Fibroblast of skin of left biceps (primary cell): Measurements from ENCODE around the gene ATOH8.
"Not testable (repeated sequence)": the region's sequence is repeated elsewhere in the genome, so short reads cannot be mapped to it uniquely, and the experiment has no call there.

Source experiments
- DNase-seq, 2 experiments: peaks; one replicate each; pipeline ENCODE4 v3.0.0-alpha.2; 2013; ENCODE audit warnings: low read depth in 2 of 2

The ATOH8 gene

DNA sequence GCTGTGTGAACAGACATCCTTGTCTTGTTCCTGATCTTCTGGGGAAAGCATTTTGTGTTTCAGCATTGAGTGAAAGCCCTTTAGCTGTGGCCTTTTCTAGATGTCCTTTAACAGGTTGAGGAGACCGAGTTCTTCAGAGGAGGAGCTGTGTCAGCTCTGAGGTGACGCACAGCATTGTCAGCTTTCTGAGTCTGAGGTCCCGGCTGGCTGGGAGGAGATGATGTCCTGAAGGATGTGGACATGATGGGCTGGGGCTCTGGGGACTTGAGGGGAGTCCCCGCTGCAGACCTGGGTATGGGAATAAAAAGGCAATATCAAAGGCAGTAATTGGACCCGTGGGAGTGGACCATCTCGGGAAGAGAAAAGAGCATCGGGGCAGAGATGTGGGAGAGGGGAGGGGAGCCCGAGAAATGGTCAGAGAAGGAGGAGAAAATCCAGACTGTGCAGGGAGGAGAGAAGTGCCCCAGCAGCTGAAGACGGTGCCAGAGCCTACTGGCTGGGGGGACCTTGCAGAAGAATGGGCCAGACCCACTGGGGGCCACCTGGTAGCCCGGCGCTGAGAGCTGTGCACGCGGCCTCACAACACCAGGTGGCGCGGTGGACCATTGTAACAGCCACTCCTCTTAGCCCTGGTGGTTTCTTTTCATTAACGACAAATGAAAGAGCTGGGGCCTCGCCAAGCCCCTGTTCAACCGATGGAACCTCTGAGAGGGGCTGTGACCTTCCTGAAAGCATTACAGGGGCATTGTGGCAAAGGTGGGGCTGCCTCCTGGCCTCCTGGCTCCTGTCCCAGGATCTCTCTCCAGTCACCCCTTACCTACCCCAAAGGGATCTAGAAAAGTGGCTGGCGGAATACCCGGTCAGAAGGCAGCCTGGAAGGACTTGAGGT lies 73.4 kb downstream of the ATOH8 start:
- no peak for DNase-seq

DNA sequence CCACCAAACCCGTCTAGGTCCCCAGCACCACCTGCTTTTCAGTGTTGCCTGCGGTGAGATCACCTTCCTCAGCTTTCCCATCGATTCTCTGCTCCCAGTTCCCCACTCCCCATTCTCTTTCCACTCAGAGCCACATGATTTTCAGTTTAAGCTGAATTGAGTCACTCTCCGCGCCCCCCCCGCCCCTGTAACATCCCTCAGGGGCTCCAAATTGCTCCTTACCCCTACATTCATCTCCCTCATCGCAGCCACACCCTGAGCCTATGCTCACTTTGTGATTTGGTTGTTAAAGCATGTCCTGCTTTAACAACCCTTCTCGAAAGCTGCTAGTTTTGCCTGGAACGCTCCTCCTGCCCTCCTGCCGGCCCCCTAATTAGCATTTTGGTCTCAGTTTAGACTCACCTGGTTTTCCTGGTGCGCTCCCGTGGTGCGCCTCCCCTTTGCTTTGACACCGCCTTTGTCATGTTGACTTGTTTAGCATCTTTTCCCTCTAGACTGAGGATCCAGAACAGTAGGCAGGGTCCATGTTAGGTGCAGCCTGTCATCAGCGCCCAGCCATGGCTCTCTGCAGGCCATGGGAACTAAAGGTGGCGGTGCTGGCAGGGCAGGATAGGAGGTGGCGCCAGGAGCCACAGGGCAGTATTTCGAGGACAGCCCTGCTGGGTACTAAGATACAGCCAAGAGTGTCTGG lies 74.2 kb downstream of the ATOH8 start:
- no peak for DNase-seq

DNA sequence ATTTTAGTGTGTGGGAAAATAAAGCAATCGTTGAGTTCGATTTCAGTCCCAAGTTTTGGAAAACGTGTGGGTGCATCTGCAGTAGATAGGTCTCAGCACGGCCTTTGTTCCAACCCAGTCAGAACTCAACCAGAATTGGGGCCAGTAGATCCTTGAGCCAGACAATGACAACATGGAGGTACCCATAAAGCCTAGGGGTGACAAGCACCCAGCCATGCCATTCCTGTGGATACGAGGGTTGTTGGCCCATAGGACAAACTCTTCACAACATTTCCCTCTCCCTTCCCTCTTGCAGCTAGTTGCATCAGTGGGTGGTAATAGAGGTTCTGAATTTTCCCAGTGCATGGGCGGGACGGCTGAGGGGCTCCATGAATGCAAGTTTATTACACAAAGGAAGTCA lies 74.9 kb downstream of the ATOH8 start:
- DNase-seq, result no peak

DNA sequence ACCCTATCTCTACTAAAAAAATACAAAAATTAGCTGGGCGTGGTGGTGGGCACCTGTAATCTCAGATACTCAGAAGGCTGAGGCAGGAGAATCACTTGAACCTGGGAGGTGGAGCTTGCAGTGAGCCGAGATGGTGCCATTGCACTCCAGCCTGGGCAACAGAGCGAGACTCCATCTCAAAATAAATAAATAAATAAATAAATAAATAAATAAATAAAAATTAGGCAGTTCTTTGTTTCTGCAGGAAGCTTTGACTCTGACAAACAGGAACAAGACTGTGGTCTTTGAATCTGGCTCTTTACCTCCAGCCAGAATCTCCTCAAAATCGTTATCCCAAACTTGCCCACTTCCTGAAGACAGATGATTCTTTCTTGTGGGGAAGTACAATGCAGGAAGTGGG lies 75.6 kb downstream of the ATOH8 start:
- not testable (repeated sequence) for DNase-seq

DNA sequence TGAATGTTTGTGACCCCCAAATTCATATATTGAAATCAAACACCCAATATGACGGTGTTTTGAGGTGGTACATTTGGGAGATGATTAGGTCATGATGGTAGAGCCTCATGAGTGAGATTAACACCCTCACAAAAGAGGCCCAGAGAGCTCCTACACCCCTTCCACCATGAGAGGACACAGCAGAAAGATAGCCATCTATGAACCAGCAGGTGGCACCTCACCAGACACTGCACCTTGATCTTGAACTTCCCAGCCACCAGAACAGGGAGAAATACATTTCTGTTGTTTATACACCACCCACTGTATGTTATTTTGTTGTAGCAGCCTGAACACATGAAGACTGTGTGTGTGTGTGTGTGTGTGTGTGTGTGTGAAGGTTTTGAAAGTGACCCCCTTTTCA lies 76.9 kb downstream of the ATOH8 start:
- DNase-seq, result no peak

DNA sequence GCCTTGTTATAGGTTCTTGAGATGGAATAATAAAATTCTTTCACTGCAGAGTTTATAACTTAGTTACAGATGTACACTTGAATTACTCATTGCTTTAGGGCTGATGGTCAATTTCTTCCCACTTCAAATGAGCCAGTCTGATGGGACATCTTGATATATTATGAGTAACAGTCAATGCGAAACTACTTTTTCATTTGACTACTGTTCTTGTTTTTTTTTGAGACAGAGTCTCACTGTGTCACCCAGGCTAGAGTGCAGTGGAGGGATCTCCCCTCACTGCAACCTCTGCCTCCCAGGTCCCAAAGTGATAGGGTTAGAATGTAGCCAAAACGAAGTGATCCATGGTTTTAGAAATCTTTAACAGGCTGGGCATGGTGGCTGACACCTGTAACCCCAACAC lies 77.9 kb downstream of the ATOH8 start:
- DNase-seq, result no peak

DNA sequence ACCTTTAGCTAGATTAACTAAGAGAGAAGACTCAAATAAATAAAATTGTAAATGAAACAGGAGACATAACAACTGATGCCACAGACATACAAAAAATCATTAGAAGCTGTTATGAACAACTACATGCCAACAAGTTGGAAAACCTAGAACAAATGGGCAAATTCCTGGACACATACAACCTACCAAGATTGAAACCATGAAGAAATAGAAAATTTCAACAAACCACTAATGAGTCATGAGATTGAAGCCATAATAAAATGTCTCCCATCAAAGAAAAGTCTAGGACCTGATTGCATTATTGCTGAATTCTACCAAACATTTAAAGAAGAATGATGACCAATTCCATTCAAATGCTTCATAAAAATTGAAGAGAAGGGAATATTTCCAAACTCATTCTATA lies 80.7 kb downstream of the ATOH8 start:
- no peak for DNase-seq
